Stimulated activated CD8-positive, alpha-beta memory T cell treated with anti-CD3 and anti-CD28 coated beads, Interleukin-12 subunit alpha, Interleukin-12 subunit beta, amount 100 ng/mL, for 24 hours (primary cell): ENCODE results near the gene STPG3.

Source experiments
- DNase-seq: peaks from one replicate; pipeline ENCODE4 v3.0.0-alpha.2; 2020; ENCODE audit errors: extremely low read depth

STPG3 gene

DNA sequence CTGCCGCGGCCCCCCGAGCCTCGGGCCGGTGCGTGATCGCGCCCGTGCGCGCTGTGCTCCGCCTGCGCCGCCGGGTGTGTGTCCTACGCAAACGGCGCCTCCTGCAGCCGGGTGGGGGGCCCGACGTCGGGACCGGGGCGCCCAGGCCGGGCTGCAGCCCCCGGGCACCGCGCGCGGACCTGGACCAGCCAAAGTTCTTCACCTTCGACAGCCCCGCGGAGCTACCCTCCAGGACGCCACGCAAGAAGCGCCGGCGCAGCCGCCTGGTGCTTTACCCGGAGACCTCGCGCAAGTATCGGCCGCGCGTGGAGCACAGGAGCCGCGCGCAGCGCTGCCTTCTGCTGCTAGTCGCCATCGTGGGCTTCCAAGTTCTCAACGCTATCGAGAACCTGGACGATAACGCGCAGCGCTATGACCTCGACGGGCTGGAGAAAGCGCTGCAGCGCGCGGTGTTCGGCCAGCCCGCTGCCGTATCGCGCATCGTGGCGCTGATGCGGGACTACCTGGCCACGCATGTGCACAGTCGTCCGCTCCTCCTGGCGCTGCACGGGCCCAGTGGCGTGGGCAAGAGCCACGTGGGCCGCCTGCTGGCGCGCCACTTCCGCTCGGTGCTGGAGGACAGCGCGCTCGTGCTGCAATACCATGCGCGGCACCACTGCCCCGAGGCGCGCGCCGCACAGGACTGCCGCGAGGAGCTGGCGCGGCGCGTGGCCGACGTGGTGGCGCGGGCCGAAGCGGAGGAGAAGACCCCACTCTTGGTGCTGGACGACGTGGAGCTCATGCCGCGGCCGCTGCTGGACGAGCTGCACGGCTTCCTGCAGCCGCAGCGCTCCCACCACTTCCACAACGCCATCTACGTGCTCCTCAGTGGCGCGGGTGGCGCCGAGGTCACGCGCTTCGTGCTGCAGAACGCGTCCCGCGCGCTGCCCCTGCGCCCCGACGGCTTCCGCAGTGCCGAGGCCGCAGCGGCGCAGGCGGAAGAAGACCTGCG lies 27.9 kb downstream of the STPG3 start:
- DNase-seq = no peak

DNA sequence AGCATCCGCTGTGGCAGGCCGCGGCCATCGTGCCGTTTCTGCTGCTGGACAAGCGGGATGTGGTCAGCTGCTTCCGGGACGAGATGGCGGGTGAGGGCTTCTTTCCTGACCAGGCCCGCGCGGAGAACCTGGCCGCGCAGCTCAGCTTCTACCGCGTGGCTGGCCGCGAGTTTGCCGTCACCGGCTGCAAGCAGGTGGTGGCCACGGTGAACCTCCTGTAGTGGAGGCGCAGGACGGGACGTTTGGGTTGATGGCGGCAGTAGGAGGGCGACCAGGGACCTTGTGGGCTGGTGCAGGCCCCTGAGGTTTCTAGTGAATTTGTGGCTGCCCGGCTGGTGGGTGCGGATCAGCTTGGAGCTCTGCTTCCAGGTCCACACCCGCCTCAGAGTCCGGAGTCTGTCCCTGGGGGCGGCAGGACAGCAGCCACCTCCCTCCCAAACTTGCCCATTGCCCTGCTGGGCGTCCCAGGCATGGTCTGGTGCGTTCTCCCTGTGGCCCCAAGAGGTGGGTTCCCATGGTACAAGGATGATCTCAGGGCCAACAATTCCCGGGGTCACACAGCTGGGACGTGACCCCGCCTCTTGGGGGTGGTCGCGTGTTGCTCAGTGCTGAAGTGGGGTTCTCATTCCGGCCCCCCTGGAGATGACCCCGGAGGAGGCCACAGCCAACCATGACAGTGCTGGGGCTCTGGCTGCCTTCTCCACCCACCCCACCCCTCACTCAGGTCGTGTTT lies 28.8 kb downstream of the STPG3 start:
- no peak for DNase-seq

DNA sequence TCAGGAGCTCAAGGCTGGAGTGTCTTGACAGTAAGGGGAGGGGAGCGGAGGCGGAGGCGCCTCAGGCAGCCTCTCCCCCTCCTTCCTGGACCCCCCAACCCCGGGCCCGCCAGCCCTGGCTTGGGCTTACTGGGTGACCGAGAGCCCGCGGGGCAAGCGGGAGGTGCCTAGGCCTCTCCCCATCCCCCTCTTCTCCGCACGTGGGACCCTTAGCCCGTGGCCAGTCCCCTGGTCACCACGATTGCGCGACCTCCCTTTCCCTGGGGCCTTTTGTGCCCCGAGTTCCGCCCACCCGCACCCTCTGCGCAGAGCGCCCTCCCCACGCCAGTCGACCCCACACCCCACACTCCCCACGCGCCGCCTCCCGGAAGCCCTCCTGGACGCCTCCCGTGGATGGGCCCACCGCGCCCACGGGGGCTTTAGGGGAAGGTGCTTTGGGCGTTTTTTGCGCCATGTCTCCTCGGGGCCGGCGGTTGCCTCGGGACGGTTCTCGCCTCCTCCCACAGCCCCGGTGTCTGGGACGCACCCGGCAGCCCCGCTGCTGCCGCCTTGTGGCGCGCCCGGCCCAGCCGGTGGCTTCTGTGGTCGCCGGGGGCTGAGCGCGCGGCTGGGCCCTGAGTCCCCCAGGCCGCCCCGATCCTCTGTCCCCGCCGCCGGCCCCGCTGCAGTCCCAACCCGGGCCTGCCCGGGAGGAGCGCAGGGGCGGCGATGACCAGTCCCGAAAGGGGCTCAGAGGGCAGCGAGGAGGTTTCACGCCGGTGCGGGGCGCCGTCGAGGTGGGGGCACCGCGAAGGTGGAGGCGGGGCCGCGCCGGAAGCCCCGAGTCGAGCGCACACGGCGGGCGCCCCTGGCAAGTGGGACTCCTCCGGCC lies 29.6 kb downstream of the STPG3 start:
- no peak for DNase-seq

DNA sequence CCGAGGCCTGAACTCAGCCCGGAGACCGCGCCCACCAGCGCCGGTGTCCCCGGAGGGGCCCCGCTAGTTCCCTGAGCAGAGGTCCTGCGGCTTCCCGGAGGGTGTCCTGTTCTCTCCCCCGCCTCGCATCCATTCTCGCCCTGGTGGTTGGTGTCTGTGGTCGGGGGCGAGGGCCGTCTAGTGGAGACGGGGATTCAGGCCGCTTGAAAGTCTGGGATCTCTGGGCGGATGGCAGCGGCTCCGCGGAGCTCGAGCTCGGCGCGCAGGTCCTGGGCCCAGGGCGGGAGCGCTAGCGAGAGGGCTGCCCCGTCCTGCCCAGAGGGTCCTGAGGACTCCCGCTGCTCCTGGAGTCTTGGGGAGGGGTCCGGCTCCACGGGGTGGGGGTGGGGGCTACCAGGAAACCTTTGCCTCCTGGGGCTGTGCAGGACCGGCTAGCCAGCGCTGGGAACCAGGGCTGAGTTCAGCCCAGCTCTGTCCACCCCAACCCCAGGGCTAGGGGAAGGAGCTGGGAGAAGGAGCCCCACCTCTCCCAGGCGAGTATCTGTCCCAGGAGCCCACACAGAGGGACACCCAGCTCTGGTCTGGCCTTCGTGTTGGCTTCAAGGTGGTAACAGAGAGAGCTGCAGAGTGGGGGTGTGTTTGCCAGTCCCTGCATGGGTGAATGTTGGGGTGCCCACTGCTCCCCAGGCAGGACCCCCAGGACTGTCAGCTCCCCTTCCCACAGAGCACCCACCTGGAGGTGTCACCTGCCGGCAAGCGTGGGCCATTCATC lies 30.4 kb downstream of the STPG3 start:
- no peak for DNase-seq

DNA sequence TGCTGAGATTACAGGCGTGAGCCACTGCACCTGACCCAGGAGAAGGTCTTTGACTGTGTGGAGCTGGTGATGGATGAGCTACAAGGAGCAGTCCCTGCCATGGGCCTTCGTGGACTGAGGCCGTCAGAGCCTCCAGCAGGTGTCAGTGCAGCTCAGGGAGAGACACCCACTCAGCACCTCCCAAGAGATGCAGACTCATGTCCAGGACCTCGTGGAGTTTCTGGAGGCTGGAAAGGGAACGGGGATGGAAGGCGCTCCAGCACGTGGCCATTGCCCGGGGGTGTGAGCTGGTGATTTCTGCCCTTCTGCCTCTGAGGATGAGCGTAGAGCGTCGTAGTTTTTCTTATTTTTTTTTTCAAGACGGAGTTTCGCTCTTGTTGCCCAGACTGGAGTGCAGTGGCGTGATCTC lies 35.9 kb downstream of the STPG3 start:
- DNase-seq = no peak

DNA sequence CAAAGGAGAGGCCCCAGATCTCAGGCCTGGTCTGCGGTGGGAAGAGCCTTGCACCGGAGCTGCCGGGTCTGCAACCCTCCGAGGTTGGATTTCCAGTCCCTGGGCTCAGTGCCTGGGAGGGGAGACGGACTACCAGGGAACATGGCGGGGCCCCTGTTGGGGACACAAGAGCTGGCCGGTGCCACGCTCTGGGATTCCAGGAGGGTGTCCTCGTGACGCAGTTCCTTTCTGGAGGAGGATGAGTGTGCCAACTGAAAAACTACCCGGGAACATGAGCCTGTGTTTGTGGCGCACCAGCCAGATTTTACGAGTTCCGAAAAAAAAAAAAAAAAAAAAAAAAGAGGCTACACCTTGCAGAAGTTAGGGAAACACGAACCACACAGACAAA lies 42.0 kb downstream of the STPG3 start:
- DNase-seq = no peak

DNA sequence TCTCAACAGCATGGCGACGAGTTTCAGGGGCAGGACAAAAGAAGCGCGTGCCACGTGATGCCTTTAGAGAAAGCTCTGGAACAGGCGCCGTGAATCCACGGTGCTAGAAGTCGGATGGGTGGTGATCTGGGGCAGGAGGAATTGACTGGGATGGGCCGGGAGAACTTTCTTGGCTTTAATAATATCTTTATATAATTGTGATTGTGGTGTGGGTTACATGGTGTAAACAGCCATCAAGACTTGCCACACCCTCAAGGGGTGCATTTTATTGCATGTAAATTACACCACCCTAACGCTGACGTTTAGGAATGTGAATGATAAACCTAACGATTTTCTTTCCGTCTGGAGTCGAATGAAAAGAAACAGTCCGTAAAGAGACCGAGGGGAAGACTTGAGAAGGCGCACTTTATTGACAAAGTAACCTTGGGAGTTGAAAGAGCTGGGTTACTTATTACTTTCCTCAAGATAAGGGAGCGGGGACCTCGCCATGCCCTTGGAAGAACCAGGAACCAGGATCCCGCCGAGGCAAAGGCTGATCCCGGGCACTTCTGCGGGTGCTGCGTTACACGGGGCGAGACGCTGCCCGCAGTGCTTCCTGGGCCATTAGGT lies 42.5 kb downstream of the STPG3 start:
- no peak for DNase-seq

DNA sequence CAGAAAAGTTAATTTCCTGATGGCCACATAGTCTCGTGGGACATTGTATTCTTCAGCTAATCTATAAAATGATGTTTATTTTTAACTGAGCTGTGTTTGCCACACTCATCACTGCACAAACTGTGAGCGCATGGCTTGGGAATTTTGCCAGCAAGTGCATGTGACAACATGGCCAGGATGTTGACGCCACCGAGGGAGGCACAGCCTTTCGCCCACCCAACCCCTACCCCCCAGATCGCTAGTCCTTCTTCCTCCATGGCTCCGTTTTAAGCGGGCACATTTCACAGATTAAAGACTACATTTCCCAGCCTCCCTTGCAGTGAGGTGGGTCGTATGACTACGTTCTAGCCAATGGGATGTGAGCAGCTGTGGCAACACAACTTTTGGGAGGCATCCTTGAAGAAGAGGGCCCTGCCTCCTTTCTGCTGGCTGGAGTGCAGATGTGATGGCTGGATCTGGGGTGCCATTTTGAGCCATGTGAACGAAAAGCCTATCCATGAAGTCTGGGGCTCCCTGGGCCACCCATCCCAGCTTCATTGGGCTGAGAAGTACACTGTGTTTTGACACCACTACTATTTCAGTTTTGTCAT lies 43.1 kb downstream of the STPG3 start:
- DNase-seq = no peak

DNA sequence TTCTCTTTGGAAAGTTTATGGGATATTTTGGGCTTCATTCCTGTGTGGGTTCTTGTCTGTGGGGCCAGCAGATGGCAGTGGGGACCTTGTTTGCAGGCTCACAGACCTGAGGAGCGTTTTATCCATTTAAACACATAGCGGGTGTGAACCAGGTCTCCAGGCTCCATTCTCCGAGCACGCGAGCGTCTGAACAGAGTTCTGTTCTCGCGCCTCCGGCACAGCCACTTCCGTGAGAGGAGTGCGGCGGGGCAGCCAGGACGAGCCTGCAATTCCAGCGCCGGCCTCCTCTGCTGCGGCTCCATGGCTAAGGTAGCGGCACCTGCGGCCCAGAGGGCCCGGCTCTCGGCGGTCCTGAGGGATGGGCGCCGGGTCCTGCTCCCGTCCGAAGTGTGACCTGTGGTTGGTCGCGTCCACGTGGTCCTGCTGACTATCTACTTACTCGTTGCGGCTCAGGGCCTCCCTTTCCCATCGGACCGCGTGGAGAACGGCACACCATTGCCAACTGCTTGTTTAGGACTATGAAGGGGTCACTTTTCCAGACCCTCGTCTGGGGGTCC lies 43.7 kb downstream of the STPG3 start:
- DNase-seq = no peak

DNA sequence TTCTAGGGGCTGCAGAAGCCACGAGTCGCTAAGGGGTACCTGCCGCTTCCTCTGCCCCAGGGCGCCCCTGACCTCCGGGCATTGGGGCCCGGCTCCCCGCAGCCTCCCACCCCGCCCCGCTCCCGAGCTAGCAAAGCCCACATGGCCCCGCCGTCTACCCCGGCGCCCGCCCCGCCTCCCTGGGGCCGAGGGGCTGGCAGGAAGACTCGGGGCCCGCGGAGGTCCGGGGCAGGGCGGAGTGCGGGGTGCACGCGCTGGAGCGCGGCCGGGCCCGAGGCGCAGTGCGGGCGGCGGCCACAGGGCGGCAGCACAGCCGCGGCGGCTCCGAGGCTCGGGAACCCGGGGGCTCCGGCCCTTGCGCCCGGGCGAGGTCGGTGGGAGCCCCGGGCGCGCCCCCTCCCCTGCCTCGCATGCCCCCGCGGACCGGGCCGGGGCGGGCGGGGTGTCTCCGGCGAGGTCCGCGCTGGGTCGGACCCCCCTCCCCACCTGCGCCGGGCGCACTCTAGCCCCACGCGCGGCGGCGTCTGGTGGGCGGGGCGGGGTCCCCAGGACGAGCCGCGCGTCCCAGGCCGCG lies 44.2 kb downstream of the STPG3 start:
- DNase-seq = no peak

DNA sequence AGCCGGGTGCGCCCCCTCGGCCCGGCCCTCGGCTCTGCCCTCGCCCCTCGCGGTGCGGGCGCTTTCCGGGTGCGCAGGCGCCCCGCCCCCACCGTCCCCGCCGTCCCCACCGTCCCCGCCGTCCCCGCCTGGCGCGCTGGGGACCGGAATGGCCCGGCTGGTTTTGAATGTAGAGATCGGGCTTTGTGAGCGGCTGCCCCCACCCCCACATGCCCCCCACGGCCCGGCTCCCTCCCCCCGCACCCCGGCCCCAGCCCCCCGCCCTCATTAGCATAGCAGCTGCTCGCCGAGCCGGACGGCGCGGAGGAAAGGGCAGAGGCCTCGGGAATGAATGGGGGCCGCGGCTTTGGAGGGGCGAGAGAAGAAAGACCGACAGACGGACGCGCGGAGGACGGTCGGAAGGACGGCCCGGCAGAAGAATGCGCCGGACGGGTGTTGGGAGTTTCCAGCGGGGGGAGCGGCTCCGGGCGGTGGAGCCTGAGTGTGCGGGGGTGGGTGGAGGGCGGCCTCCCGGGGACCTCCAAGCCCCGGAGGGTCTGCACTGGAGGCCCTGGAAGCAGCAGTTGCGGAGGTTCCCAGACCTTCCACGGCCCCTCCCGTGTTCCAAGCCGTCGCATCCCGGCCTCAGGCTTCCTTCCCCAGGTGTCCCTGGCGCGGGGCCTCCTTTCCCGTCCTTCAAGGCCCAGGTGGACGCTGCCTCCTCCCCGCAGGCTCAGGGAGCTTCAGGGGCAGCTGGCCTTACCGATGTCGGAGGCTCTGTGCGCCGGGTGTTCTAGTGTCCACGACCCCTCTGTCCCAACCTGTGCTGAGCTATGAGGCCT lies 45.0 kb downstream of the STPG3 start:
- DNase-seq = no peak

DNA sequence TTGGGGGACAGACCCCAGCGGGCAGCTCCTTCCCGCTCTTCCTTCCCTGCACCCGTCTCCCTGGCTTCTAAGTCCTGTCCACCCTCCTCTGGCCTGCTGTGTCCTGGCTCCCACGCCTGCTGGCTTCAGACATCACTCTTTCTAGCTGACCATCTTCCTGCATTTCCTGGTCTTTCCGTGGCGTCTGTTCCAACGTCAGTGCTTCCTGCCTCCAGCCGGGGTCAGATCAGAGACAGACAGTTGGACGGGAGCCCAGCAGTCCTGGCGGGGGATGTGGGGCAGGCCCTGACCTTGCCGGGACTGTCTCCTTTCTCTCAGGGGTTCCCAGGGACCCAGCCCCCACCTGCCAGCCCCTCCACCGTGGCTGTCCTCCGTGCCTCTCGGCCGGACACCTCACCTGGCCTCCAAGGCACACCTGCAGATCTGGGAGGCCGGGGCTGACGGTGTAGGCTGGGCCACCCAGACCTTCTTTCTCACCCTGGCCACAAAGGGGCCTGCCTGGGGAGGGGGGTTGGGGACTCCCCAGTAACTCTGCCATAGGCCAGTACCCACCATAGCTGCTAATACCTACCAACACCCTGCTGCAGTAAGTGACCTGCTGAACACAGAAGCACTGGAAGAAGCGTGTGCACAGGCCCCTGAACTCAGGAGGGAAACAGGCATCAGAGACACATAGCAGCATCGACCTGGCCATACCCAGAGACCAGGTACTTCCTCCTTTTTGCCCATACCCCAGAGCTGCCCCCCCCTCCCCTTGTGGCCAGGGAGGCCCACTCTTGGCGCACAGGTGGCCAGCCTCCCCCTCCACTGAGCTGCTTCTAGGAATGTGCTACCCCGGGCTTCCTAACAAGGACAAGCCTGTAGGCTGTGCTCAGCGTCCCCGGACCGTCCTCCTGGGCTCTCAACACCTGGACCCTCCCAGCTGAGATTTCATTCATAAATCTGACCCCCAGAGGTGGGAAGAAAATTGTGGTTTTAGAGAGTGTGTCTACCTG lies 45.9 kb downstream of the STPG3 start:
- DNase-seq = no peak

DNA sequence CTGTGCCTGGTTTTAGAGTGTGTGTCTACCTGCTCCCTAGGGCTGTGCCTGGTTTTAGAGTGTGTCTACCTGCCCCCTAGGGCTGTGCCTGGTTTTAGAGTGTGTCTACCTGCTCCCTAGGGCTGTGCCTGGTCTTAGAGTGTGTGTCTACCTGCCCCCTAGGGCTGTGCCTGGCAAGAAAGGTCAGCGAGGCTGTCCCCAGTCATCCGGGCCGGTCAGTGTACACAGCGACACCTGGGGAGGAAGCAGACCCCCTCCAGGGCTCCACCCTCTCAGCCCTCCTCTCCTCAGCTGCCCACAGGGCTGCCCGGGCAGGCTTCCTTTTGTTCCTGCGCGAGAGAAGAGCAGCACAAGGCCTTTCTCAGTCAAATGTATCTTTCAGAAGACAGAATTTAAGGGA lies 46.9 kb downstream of the STPG3 start:
- DNase-seq = no peak

DNA sequence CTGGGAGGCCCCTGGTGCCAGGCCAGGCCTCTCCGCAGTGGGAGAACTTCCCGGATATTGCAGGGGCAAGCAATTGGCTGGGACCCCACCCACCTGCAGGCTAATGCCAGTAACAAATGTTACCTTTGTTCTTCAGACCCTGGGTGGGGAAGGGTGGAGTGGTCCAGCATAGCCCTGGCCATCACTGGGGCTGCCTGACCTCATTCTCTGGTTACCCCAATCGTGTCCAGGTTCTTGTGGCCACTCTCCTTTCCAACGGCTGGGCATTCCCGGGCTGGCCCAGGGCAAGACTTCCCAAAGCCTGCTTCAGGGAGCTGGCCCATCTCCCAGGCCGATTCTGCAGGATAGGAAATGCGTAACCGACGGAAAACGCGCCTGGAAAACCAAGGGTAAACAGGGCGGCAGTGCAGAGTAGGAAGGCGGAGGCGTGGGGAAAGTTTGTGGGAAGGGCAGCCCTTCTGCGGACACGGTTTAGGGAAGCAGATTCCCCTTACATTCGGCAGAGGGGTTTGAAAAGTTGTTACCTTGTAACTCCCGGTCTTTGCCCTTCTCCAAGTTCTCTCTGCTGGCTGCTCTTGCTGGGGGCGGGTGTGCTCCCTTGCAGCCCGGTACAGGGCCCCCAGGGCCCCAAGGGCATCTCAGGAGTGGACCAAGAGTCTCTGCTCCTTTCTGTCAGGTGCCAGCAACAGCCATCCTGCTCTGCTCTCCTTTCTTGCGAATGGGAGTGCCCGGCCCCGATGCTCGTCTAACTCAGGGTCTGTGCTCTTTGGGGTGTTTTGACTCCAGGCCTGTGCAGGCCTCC lies 47.5 kb downstream of the STPG3 start:
- no peak for DNase-seq

DNA sequence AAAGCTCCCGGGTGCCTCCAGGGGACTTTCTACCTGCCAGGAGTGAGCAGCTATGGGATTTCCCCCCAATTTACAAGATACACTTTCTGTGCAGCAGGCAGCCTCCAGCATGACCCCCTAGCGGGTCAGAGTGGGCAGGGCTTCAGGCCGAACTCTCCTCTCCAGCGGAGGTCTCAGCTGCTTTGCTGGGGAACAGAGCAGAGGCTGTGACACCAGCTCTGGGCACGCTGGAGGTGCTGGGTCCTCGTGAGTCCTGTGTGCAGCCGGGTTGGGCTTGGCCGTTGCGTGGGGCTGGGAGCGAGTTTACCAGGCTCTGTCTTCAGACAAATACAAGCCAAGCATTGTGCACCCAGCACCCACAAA lies 48.1 kb downstream of the STPG3 start:
- no peak for DNase-seq

DNA sequence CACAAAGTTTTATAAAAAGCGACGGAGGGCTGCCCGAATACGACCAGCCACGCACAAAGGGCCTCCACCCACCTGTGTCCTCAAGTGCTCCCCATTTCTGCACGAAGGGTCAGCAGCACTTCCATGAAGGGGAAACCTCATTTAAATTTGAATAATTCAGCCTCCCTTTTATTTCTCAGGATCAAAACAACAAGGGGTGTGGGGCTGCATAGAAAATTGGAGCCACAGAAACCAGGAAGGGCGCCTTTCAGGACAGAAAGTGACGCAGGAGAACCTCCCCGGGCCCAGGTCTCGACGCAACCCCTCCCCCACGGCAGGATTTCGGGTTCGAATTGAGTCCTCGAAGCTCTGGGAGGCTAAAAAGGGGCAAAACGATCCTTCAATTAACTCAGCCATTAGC lies 48.9 kb downstream of the STPG3 start:
- no peak for DNase-seq

DNA sequence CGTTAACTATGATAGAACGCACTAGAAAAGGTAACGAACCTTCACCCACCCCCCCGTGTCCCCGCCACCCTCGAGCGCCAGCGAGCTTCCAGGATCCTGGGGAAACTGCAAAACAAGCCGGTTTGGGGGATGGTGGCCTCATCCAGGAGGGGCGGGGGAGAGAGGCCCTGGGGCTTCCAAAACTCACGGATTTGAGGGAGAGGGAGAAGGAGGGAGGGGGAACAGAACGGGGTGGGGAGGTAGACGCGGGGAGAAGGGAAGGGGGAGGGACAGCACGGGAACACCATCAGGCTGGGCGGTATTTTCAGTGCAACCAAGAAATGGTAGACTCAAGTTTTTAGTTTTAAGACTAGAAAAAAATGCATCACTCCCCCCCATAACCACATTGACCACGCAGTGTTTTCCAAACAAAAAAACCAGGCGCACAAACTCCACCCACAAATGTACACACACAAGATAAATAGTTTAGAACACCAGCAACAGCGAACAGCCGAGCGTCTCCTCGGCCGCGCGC lies 49.5 kb downstream of the STPG3 start:
- no peak for DNase-seq
